Parathyroid adenoma (tissue), 2 donors: ENCODE data around the gene SIRPD.

Experiments used
- H2AFZ ChIP-seq: fragments of 300-600 bp; sonication (generic); one replicate; pipeline ENCODE4 v1.7.0; 2017; ENCODE audit warnings: antibody characterized with exemption, mild to moderate bottlenecking
- H3K27ac ChIP-seq: fragments of 300-600 bp; sonication (generic); one replicate; pipeline ENCODE4 v1.7.0; 2017
- H3K27me3 ChIP-seq: fragments of 300-600 bp; sonication (generic); one replicate; pipeline ENCODE4 v1.7.0; 2017; ENCODE audit warnings: low read length; ENCODE audit not compliant: control insufficient read depth, insufficient read depth
- H3K36me3 ChIP-seq: fragments of 300-600 bp; sonication (generic); one replicate; pipeline ENCODE4 v1.7.0; 2017; ENCODE audit warnings: low read length; ENCODE audit not compliant: control insufficient read depth, insufficient read depth
- H3K4me1 ChIP-seq: fragments of 300-600 bp; sonication (generic); one replicate; pipeline ENCODE4 v1.7.0; 2017; ENCODE audit warnings: control low read depth
- H3K4me2 ChIP-seq: fragments of 300-600 bp; sonication (generic); one replicate; pipeline ENCODE4 v1.7.0; 2017; ENCODE audit warnings: low read length
- H3K4me3 ChIP-seq: fragments of 300-600 bp; sonication (generic); one replicate; pipeline ENCODE4 v1.7.0; 2017; ENCODE audit warnings: low read depth, low read length
- H3K79me2 ChIP-seq: fragments of 300-600 bp; sonication (generic); one replicate; pipeline ENCODE4 v1.7.0; 2017; ENCODE audit warnings: control low read depth
- H3K9ac ChIP-seq: fragments of 300-600 bp; sonication (generic); one replicate; pipeline ENCODE4 v1.7.0; 2017; ENCODE audit warnings: mild to moderate bottlenecking
- H3K9me3 ChIP-seq: fragments of 300-600 bp; sonication (generic); one replicate; pipeline ENCODE4 v1.7.0; 2017; ENCODE audit warnings: low read length; ENCODE audit not compliant: control insufficient read depth
- TF ChIP-seq, protein P1 (sequence below): fragments of 300-600 bp; sonication (generic); IDR thresholded peaks from one replicate; pipeline ENCODE4 v1.7.0; 2017; ENCODE audit warnings: antibody characterized with exemption, mild to moderate bottlenecking
- donor health status: primary hyperparathyroidism.

Gene SIRPD

DNA sequence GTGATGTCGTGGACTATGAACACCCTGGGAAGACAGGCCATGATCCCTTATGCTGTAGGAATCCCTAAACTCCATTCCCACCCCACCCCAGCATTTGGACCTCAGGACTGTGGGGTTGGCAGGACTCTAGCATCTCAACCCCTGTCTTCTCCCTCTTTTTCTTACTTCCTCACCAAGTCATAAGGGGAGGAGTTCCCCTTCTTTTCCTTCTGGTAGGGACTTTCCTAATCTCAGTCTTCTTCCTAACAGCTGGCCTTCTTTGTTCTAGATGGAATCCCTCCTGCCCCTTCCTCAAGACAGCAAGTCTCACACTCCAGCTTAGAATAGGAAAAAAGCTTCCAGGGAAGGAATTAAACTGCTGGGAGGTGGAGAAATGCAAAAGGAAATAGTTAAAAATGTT lies 64.0 kb downstream of the SIRPD start:
- H3K9ac ChIP-seq: no peak overlapping the region
- TF ChIP-seq, protein P1, sequence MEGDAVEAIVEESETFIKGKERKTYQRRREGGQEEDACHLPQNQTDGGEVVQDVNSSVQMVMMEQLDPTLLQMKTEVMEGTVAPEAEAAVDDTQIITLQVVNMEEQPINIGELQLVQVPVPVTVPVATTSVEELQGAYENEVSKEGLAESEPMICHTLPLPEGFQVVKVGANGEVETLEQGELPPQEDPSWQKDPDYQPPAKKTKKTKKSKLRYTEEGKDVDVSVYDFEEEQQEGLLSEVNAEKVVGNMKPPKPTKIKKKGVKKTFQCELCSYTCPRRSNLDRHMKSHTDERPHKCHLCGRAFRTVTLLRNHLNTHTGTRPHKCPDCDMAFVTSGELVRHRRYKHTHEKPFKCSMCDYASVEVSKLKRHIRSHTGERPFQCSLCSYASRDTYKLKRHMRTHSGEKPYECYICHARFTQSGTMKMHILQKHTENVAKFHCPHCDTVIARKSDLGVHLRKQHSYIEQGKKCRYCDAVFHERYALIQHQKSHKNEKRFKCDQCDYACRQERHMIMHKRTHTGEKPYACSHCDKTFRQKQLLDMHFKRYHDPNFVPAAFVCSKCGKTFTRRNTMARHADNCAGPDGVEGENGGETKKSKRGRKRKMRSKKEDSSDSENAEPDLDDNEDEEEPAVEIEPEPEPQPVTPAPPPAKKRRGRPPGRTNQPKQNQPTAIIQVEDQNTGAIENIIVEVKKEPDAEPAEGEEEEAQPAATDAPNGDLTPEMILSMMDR: no peak
- no peaks in the 10 kb centered on the region for H3K4me1 ChIP-seq

DNA sequence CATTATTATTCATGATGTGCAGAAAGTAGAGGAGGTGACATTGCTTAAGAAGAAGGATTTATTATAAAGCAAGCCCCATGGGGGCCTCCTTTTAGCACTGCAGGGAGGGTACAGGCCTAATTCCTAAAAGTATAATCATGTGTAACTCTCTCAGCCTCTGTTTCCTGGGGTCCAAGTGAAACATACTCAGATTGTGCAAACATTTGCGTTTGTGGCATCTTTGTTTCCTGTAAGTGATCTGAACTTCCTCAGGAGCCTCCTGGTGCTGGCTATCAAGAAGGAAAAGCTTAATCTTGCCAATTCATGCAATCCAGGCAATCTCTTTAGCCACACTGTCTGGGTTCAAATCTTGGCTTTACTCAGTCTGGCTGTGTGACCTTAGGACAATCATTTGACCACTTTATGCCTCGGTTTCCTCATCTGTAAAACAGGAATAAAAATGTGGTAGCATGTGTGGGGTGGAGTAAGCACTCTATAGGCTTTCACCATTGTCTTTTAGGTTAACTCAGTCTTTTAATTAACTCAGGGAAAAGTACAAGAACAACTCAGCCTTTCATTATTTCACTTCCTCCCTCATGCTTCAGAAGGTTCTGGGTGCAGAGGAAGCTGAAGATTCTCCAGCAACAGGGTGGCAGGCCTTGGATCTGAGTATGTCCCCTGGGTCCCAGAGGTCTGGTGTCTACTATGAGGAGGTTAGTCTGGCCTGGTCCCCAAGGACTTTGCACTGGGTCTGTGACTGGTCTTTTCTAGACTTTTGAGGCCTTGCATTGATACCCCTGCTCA lies 65.5 kb downstream of the SIRPD start:
- Histone ChIP-seq H3K4me3 (no peak overlapping the region), H3K27me3 (no peaks in the 10 kb centered on the region), H2AFZ (no peak overlapping the region), H3K36me3 (no peaks in the 10 kb centered on the region), H3K9ac (no peak overlapping the region), H3K4me1 (no peaks in the 10 kb centered on the region), H3K9me3 (no peaks in the 10 kb centered on the region), H3K79me2 (no peaks in the 10 kb centered on the region), H3K27ac (peak overlapping the region; percentile 39), H3K4me2 (no peak overlapping the region)
- TF ChIP-seq, protein P1: no peak

More for the DNA sequence above, 64.0 kb downstream of the SIRPD start:
- Histone ChIP-seq H3K4me2 (no peak overlapping the region), H3K9me3 (no peaks in the 10 kb centered on the region), H2AFZ (no peak overlapping the region), H3K36me3 (no peaks in the 10 kb centered on the region), H3K79me2 (no peaks in the 10 kb centered on the region), H3K4me3 (no peak overlapping the region), H3K27me3 (no peaks in the 10 kb centered on the region), H3K27ac (no peak overlapping the region)

- no peak within 1 kb of the TSS for H3K4me3 ChIP-seq
- H3K9ac ChIP-seq: no peak within 1 kb of the TSS
- H3K4me1 ChIP-seq: no peaks in the 10 kb centered on the region
Measured at GRCh38 chr20:1491281-1491840, 66.1 kb downstream of the SIRPD start, which contains the start of gene SIRPB2. SIRPB2 (minus strand) TSS chr20:1491420; CDS start chr20:1491359, 61 bp downstream.

DNA sequence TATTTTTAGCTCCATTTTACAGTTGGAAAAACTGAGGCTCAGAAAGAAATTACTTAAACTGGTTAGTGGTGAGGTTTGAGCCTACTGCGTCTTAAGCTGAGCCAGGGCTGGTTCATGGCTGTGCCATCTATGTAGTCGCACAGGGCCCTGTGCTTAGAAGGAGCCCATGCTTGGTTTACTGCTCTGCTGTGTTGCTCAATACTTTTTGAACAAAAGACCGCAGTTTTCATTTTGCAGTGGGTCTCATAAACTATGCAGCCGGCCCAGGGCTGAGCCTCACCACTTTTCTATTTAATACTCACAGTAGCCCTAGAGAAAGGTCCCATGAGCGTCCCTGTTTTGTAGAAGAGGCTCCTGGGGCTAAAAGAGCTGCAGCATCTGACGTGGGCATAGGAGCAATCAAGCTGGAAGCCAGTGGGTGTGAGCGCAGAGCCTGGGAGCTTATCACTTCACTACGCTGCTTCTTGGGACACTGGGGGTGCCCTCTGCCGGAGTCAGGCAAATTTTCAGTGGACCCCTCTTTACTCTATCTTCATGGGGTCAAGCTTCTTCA lies 66.8 kb downstream of the SIRPD start:
- H3K79me2 ChIP-seq: no peaks in the 10 kb centered on the region
- H3K9ac ChIP-seq: no peak overlapping the region
- no peak overlapping the region for H3K4me2 ChIP-seq
- H3K36me3 ChIP-seq: no peaks in the 10 kb centered on the region
- no peaks in the 10 kb centered on the region for H3K4me1 ChIP-seq
- no peak overlapping the region for H3K4me3 ChIP-seq
- TF ChIP-seq, protein P1: no peak
- H2AFZ ChIP-seq: no peak overlapping the region
- H3K9me3 ChIP-seq: no peaks in the 10 kb centered on the region
- no peaks in the 10 kb centered on the region for H3K27me3 ChIP-seq
- H3K27ac ChIP-seq: peak overlapping the region; percentile 39

More at GRCh38 chr20:1491281-1491840, 66.1 kb downstream of the SIRPD start, which contains the start of gene SIRPB2:
- Histone ChIP-seq H3K9me3 (no peaks in the 10 kb centered on the region), H3K79me2 (no peaks in the 10 kb centered on the region), H2AFZ (no peak within 1 kb of the TSS), H3K27ac (peak within 1 kb of the TSS; percentile 39), H3K27me3 (no peaks in the 10 kb centered on the region), H3K4me2 (no peak within 1 kb of the TSS), H3K36me3 (no peaks in the 10 kb centered on the region)
- TF ChIP-seq, protein P1: no peak
